NOMO-1 (cell line): ENCODE data around the gene YIPF7.

ENCODE experiments used
- DNase-seq, 2 experiments: peaks; one replicate each; lab custom pipeline; 2025; ENCODE audit not compliant: unreplicated experiment in 2 of 2; lab: John Stamatoyannopoulos, UW

Gene YIPF7

DNA sequence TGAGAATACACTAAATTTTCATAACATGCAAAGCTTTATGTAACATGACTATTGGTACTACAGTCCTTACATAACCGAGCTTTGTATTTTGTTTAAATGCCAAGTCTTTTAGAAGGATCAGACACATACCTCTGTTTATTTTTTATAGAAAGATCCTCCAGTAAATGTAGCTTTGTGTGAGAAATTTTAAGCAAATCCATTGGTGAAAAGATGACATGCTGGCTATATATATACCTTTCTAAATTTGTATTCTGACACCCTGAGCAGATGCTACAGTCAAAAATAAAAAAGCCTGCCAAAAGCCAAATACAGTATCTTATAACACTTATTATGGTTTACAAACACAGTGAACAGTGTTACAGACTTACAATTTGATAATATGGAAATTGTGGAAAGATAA, at the start of gene YIPF7:
Gene YIPF7 (minus strand): TSS at position 201 of the 400 bp plus-strand sequence. CDS start 1,525 bp downstream, outside the sequence.
- DNase-seq, result no peak

GRCh38 chr4:44701037-44701436, 49.6 kb upstream of the YIPF7 start:
- no peak for DNase-seq

GRCh38 chr4:44700427-44700826, 49.0 kb upstream of the YIPF7 start:
- no peak for DNase-seq

DNA sequence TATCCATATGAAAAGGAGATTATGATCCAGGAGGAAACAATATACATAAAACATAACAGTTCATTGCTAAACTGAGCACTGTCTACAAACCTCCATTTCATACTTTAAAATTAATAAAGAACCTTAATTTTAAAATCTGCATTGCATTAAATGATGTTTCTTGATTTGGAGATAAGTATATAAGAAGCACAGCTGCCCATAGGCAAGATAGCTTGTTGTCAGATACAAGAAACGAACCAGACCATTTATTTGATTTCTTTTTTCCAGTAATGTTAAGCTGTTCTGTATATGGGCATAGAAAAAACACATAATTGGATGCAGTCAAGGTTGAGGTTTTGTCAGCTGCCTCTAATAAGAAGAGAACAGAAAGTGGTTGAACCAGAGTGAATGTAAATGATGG, 33.2 kb upstream of the YIPF7 start:
- DNase-seq, result no peak

- DNase-seq, result no peak
These were observed 27.6 kb upstream of the YIPF7 start for GRCh38 chr4:44679060-44679459.

GRCh38 chr4:44678094-44679041, 26.9 kb upstream of the YIPF7 start, which contains the start of gene GUF1:
TSS of gene GUF1 (plus strand) at chr4:44678420. CDS start at chr4:44678623, 203 bp downstream.
- DNase-seq, result peak; percentile 84 to 86

GRCh38 chr4:44675366-44675765, 23.9 kb upstream of the YIPF7 start:
- DNase-seq, result no peak

- no peak for DNase-seq
These were observed 23.0 kb upstream of the YIPF7 start for GRCh38 chr4:44674471-44674870.

GRCh38 chr4:44671636-44672035, 20.2 kb upstream of the YIPF7 start:
- no peak for DNase-seq

- no peak for DNase-seq
These were observed 19.2 kb upstream of the YIPF7 start for GRCh38 chr4:44670506-44671199.

GRCh38 chr4:44668526-44668925, 17.1 kb upstream of the YIPF7 start:
- no peak for DNase-seq

DNA sequence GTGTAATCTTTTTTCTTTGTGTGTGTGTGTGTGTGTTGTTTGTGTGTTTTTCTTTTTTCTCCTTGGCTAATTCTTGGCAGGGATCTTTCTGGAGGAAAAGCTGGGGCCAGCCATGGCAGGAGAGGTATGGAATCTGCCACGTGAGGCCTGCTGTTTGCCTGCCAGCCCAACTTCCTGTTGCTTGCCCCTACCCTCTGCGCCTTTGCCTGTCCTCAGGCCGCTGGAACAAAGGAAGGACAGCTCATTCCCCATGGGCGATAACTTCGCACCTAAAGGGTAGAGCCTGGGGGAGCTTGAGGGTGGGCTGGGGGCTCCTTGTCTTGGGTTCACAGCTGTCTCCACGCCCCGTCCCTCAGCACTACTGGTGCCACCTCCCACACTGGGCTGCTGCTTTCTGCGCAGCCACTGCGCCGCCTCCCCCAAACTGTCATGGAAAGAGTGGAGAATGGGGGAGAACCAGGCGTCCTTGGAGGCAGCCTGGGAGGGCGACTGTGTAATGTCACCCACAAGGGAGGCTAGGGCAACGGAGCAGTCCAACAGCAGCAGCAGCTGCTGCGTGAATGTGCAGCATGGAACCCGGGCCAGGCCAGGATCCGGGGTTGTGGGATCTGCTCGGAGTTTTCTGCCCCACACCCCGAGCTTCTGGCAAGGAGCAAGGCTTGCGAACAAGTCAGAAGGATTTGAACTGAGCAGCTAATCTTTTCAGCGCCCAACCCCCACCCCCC, 12.3 kb upstream of the YIPF7 start:
- no peak for DNase-seq

- peak; percentile 33 to 70 for DNase-seq
These were observed 11.2 kb upstream of the YIPF7 start for GRCh38 chr4:44662623-44663005.

GRCh38 chr4:44661940-44662622, 10.7 kb upstream of the YIPF7 start:
- no peak for DNase-seq

DNA sequence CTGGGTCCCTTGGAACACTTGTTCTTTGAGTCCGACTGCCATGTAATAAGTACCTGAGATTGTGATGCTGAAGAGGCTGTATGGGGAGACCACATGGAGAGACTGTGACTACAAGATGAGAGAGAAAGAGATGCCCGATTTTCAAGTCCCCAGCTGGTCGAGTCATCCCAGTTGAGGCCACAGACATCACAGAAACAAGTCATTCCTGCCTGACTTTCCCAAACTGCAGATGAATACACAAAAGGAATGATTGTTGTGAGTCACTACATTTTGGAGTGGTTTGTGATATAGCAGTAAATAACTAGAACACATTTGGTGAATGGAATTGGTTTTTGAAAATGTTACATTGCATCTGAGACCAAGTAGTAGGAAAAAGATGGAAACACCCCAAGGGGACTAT, 9.0 kb upstream of the YIPF7 start:
- no peak for DNase-seq

DNA sequence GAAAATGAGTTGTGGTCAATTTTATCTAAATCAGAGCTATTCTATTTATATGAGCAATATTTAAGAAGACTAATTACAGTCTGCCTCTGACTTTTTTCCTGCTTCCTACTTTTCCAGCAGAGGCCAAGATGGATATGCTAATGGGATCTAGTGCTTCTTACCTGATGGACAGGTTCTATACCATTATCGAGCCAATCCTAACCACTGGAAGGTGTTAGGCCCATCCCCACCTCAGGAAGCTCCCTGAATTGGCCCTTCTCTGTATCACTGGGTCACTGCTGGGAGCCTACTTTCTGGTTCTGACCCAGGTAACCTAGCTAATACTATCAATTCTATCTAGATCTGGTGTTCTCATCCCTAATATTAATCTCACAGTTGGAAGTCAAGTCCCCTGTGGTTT, 577 bp upstream of the YIPF7 start:
- DNase-seq, result no peak

DNA sequence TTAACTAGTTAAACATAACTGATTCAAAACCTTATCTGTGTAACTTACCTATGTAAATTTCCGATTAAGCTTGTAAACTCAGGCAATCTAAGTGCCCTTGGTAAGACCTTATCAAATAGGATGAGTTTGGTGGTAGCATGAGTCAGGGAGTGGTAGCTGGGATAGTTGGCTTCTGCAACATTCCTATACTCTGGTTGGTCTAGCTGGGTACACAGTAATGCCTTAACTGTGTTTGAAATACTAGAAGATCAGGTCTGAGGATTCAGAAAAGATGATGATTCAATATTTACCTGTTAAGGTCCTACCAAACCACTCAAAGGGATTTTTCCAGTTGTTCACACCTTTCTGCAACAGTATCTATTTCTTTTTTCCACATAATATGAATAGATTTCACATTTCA, 5.3 kb downstream of the YIPF7 start:
- no peak for DNase-seq

DNA sequence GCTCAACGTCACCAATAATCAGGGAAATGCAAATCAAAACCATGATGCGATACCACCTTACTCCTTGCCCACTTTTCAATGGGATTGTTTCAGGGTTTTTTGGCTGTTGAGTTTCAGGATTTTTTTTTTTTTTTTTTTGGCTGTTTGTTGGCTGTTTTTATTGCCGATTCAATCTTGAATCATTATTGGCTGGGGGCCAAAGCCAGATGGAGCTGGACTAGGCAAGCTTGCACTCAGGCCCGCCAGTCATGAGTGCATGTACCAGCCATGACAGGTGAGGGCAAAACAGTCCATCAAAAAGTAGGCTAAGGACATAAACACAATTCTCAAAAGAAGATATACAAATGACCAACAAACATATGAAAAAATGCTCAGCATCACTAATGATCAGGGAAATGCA, 13.3 kb downstream of the YIPF7 start:
- DNase-seq, result no peak

- DNase-seq, result no peak
These were observed 18.7 kb downstream of the YIPF7 start for GRCh38 chr4:44632733-44633132.

DNA sequence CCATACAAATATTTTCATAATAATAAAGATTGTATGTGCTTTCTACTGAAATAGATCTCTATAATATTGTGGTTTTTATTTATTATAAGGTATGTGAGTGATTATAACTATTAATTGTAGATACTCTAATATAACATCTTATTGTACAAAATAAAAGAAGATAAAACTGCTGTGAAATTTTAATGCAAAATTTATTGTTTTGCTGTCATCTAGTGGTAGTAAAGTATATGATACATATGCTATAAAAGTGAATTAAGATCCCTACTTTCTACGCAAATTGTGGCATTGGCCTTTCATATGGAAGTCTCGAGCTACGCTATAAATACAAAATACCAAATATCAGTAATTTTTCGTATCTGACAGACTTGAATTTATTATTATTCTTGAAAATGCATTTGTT, 19.3 kb downstream of the YIPF7 start:
- DNase-seq, result no peak
